GM19240 (cell line): ENCODE measurements around the gene AARSD1.
"Not testable (repeated sequence)": the region's sequence is repeated elsewhere in the genome, so short reads cannot be mapped to it uniquely, and the experiment has no call there.

Source experiments
- DNase-seq: peaks from one replicate; pipeline ENCODE4 v3.0.0; 2011; ENCODE audit warnings: low spot score; ENCODE audit not compliant: insufficient read length

The AARSD1 gene

DNA sequence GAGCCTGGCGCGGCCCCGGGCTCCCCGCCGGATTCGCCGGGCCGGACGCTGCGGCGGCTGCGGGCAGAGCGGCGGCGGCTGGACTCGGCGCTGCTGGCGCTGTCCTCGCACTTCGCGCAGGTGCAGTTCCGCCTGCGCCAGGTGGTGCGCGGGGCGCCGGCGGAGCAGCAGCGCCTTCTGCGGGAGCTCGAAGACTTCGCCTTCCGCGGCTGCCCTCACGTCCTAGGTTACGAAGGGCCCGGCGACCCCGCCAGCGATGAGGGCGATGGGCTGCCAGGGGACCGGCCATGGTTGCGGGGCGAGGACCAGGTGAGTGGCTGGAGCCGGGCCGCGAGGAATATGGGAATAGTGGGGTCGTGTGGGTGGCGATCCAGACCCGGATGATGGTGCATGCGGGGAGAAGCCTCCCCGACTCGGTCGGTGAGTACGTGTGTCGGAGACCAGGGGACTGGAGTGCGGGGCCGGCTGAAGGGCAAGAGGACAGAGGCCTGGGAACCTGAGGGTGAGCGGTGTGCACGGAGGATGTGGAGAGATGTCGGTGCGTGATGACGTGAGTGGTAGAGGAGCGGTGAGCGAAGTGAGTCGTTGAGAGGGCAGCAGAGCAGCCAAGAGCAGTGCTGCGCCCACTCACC, 16.6 kb upstream of the AARSD1 start:
- DNase-seq: no peak

- peak; percentile 94 for DNase-seq
These were observed 16.1 kb upstream of the AARSD1 start, which contains the start of gene RUNDC1 for GRCh38 chr17:42980274-42980765. Gene RUNDC1 (plus strand): TSS chr17:42980565. CDS start chr17:42980577, 12 bp downstream.

DNA sequence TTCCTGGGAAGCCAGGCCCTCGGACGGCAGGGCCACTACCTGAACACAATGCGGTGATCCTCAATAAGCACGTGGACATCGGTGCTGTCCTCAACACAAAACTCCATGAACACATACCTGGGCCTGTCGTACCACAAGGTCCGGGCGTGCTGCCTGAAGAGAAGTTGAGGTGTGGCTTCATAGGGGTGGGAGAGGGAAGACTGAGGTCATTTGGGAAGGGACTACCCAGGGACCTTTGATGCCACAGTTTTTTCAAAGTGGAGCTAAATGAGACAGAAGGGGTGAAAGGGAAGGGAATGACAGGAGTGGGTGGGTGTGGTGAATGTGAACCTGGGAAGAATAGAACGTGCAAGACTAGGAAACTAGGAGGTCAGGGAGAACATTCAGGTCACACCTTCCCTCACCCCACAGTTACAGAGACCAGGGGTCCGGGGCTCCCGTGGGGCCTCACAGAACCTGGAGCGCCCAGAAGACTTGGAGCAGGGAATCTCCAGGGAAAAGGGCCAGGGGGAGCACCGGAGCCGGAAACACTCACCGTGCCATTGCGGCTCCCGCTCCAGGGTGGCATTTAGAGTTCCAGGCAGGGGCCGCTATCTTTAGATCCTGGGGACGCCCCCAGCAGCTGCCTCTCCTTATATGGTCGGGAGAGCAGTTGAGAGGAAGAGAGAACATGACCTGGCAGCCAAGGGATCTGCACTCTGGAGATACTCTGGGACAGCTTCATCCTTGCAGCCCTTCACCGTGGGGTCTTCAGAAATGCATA, 15.4 kb upstream of the AARSD1 start, which contains the start of gene PTGES3L:
PTGES3L (minus strand) TSS at position 570 of the 763 bp plus-strand sequence; CDS start at position 543, 27 bp downstream.
- no peak for DNase-seq

DNA sequence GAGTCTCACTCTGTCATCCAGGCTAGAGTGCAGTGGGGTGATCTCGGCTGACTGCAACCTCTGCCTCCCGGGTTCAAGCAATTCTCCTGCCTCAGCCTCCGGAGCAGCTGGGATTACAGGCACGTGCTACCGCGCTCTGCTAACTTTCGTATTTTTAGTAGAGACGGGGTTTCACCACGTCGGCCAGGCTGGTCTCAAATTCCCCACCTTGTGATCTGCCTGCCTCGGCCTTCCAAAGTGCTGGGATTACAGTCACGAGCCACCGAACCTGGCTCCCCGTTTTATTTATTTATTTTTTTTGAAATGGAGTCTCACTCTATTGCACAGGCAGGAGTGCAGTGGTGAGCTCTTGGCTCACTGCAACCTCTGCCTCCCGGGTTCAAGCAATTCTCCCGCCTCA, 11.4 kb upstream of the AARSD1 start:
- DNase-seq: not testable (repeated sequence)

- DNase-seq: no peak
These were observed 11.0 kb upstream of the AARSD1 start for GRCh38 chr17:42975265-42975664.

DNA sequence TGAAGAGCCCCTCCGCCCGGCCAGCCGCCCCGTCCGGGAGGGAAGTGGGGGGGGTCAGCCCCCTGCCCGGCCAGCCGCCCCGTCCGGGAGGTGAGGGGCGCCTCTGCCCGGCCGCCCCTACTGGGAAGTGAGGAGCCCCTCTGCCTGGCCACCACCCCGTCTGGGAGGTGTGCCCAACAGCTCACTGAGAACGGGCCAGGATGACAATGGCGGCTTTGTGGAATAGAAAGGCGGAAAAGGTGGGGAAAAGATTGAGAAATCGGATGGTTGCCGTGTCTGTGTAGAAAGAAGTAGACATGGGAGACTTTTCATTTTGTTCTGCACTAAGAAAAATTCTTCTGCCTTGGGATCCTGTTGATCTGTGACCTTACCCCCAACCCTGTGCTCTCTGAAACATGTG, 9.1 kb upstream of the AARSD1 start:
- not testable (repeated sequence) for DNase-seq

GRCh38 chr17:42971589-42971988, 7.3 kb upstream of the AARSD1 start:
- no peak for DNase-seq

DNA sequence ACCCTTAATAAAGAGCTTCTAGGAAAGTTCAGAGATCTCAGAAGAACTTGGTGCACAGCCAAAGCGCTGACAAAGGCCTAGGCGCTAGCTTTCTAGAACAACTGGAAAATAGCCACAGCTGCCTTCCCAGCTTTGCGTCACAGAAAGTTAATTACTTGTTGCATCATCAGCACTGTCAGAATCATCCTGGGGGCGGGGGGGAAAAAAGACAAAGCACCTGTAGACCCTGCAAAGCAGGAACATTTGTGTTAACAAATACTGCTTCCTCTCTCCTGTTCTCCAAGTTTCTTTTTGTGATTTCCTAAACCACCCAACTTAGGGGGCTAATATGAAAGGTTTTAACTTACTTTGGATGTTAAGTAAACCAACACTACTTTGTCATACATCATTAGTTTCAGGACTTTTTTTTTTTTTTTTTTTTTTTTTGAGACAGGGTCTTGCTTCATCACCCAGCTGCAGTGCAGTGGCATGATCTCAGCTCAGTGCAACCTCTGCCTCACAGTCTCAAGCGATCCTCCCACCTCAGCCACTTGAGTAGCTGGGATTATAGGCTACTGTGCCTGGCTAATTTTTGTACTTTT, 4.8 kb upstream of the AARSD1 start:
- DNase-seq: no peak

GRCh38 chr17:42967925-42968324, 3.7 kb upstream of the AARSD1 start:
- DNase-seq: no peak

- no peak for DNase-seq
These were observed 10.6 kb downstream of the AARSD1 start for GRCh38 chr17:42953669-42954068.

DNA sequence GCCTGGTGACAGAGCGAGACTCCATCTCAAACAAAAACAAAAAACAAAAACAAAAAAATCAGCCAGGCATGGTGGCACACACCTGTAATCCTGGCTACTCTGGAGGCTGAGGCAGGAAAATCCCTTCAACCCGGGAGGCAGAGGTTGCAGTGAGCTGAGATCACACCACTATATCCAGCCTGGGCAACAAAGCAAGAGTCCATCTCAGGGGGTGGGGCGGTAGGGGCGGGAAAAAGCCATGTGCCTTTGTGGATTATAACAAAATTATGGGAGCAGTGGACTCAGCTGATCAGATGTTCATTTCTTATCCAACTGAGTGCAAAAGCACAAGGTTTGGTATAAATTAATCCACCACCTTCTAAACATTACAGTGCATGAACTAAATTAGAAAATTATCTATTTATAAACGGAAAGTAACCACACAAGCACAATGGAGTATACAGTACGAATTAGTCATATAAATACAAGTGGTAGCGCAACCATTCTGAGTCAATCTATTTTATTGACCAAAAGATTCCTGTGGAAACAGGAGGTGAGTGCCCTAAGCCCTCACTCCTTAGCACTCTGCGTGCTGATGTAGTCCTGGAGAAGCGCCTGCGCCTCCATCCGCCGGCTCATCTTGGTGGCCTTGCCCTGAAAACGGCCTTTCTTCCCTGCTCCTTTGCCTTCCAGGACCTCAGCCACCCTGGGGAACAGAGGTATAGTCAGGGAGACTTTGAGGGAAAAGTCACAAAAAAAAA, 14.0 kb downstream of the AARSD1 start:
- DNase-seq: no peak

- DNase-seq: no peak
These were observed 17.4 kb downstream of the AARSD1 start for GRCh38 chr17:42946812-42947211.

- DNase-seq: no peak
These were observed 20.0 kb downstream of the AARSD1 start for GRCh38 chr17:42944211-42944610.

DNA sequence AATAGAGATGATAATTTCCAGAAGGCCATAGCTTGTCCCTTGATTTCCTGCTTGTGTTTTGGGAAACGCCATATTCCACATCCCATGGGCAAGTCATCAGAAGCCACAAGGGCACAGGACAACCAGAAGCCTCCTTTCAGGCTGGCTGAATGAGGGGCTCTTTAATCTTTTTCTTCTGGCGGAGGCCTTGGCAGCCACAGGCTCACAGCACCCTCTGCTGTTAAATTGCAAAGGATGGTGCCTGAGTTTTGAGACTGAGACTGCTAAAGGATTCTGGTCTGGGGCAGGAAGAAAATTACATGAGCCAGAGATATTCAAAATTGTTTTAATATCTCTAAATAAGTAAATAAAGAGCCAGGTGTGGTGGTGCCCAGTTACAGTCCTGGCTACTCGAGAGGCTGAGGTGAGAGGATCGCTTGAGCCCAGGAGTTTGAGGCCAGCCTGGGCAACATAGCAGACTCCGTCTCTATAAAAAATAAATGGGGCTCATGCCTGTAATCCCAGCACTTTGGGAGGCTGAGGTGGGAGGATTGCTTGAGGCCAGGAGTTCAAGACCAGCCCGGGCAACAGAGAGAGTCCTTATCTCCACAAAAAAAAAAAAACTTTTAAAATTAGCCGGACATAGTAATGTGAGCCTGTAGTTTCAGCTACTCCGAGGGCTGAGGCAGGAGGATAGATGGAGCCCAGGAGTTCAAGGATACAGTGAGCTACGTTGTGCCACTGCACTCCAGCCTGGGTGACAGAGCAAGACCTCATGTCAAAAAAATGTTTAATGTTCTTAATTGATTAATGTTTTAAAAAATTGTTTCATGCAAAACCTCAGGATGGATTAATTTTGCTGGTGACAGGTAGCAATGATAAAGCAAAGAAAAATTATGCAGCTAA, 26.3 kb downstream of the AARSD1 start:
- peak; percentile 28 for DNase-seq

DNA sequence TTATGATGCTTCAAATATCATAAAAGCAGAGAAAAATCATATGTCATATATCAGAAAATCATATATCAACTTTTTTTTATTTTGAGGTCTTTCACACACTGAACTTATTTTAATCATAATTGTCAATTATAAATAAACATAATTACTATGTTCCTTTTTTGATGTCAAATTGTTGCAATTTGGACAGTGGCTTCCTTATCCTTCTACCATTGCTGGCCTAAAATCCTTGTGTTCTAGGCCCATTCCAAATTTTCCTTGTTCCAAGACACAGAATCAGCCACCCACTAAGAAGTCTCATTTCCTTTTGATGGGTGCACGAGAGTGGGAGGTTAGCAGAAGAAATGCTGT, 34.8 kb downstream of the AARSD1 start:
- DNase-seq: no peak

DNA sequence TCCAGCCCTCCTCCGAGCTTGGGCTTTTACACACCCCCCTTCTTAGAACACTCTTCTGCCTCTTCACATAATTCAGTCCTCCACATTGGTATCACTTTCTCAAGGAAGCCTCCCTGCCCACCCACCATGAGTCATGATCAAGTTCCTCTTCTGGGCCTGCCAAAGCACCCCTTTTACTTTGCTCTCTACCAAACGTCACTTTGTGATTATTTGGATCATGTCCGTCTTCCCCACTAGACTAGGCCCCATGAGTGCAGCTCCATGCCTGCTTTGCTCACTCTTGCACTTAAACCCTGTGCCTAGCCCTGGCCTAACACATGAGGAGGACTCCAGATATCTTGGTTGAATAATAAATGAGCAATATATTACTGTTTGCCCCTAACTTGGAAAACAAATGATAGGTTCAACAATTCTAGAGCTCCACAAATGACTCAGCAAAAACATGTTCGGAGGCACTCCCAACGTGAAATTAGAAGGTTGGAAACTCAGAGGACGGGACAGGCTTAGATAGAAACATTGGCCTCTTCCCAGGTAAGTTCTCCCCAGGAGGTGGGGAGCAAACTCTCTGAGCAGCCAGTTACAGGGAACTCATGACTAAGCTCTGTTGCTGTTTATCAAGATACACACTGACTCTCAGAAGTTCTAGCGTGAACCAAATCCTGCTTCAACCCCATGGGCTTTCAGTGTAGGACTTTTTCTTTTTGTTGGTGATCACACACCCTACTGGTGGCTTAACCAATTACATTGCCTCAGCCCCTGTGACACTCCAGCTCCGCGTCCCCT, 35.3 kb downstream of the AARSD1 start:
- peak; percentile 45 for DNase-seq

DNA sequence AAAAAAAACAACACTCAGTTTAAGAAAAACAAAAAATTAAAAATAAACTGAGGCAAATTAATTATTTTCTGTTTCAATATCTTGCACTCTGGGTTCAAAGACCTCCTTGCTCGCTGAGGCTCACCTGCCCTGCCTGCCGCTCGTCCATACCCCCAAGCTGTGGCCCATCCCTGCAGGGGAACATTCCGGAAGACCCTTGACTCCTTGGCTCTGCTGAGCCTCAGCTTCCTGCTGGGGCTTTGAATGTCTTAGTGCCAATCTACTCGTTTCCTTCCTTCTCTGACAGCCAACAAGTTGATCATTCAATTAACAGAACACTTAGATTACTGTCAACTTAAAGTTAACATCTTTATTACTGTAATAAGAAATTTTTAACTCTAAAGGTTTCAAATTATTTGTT, 39.4 kb downstream of the AARSD1 start:
- DNase-seq: no peak

GRCh38 chr17:42923472-42923871, 40.8 kb downstream of the AARSD1 start:
- DNase-seq: not testable (repeated sequence)

DNA sequence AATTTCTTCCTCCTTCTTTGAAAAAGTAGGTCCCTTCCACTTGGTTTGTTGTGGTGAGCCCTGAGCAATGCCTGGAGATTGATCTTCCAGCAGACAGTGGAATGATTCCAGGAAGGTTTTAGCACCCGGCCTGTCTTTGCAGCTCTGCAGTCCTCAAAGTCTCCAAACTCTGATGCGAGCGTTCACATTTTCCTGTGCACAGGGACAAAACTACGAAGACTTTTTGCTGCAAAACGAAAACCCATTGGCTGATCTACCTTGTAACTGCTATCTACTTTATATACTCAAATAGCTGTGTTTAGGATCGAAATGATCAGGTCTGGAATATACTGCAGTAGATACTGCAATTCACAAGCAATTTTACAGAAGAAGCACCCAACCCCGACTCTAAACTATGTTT, 42.0 kb downstream of the AARSD1 start:
- no peak for DNase-seq

- DNase-seq: no peak
These were observed 43.3 kb downstream of the AARSD1 start for GRCh38 chr17:42920922-42921321.
